AG10803 (cell line): Measurements from ENCODE around the gene RBBP8NL.

ENCODE experiments used
- DNase-seq: peaks from one replicate; pipeline ENCODE4 v3.0.0; 2010; ENCODE audit warnings: low read depth
- H3K4me3 ChIP-seq: 2 replicates; pipeline ENCODE4 v1.5.1; 2011; ENCODE audit warnings: mild to moderate bottlenecking, low read length, control low read depth
- CTCF ChIP-seq: conservative IDR thresholded peaks from 2 replicates; pipeline ENCODE4 v1.5.1; 2011; ENCODE audit warnings: mild to moderate bottlenecking, low read length, control low read depth, inconsistent platforms

Gene RBBP8NL

DNA sequence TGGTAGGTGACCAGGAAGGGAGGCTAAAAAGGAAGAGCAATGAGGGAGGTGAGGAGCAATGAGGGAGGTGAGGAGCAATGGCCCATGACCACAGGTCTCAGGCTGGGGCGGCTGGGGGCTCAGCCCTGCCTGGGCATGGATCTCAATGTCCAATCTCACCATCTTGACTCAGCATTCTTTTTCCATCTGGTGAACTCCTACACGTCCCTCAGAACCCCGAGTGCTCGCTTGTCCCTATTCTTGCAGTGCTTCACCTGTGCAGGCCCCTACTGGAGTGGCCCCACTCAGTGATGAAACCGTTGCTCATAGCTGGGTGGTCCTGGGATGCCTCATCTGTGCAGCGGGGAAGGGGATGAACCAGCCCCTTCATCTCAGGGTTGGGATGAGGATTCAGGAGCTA, 16.9 kb upstream of the RBBP8NL start:
- no peak overlapping the region for H3K4me3 ChIP-seq
- no peak for DNase-seq
- no peak for TF ChIP-seq CTCF

- TF ChIP-seq CTCF: no peak
- no peak for DNase-seq
- no peak overlapping the region for H3K4me3 ChIP-seq
Measured at GRCh38 chr20:62441987-62442539, 14.7 kb upstream of the RBBP8NL start.

- no peak overlapping the region for H3K4me3 ChIP-seq
- TF ChIP-seq CTCF: no peak
Measured at GRCh38 chr20:62439218-62439617, 11.9 kb upstream of the RBBP8NL start.

GRCh38 chr20:62437927-62438326, 10.6 kb upstream of the RBBP8NL start:
- no peak for TF ChIP-seq CTCF
- DNase-seq: no peak
- no peak overlapping the region for H3K4me3 ChIP-seq

More at GRCh38 chr20:62439218-62439617, 11.9 kb upstream of the RBBP8NL start:
- no peak for DNase-seq

DNA sequence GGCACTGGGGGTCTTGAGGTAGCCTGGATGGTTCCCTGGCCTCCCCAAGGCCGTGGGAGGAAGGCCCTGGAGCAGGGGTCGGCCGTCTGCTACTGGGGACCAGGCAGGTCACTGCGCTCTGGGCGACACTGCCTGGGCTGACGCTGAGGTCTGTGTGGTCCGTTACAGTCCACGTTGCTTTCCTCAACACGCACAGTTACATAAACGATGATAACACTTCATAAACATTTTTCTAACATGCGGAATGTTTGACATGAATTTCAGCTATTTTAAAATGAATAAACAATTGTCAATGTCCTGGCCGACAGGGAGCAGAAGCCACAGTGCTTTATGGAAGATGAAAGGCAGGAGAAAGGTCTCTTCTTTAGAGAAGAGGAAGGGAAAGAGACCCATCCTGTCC, 10.2 kb upstream of the RBBP8NL start:
- DNase-seq: no peak
- H3K4me3 ChIP-seq: no peak overlapping the region

GRCh38 chr20:62436692-62437091, 9.4 kb upstream of the RBBP8NL start:
- H3K4me3 ChIP-seq: no peak overlapping the region
- TF ChIP-seq CTCF: no peak
- no peak for DNase-seq

More for the DNA sequence above, 10.2 kb upstream of the RBBP8NL start:
- TF ChIP-seq CTCF: no peak

GRCh38 chr20:62433658-62434497, 6.5 kb upstream of the RBBP8NL start:
- DNase-seq: no peak

More at GRCh38 chr20:62433658-62434497, 6.5 kb upstream of the RBBP8NL start:
- H3K4me3 ChIP-seq: no peak overlapping the region
- TF ChIP-seq CTCF: no peak
